GM12878 (cell line): ENCODE data around the gene CAPN7. TPM values are rescaled to one million over a fixed set of nuclear protein-coding genes. Genes with fewer than 3 reads are reported as not detected.

ENCODE experiments used
- CUX1 ChIP-seq: IDR thresholded peaks from 2 replicates; pipeline ENCODE4 v1.6.1; 2012; ENCODE audit warnings: improper control_type of control experiment, low read depth, low read length; ENCODE audit not compliant: insufficient replicate concordance
- FOS ChIP-seq: IDR thresholded peaks from 3 replicates; pipeline ENCODE4 v1.6.1; 2011; ENCODE audit warnings: borderline replicate concordance; ENCODE audit not compliant: insufficient read length; ENCODE audit errors: extremely low read depth
- FOXM1 ChIP-seq: IDR thresholded peaks from 2 replicates; pipeline ENCODE4 v1.6.1; 2012; ENCODE audit warnings: low read depth, mild to moderate bottlenecking, inconsistent platforms, low read length, moderate library complexity
- IRF4 ChIP-seq: IDR thresholded peaks from 2 replicates; pipeline ENCODE4 v1.6.1; 2011; ENCODE audit warnings: low read depth, low read length
- RFX5 ChIP-seq: IDR thresholded peaks from 2 replicates; pipeline ENCODE4 v1.6.1; 2011; ENCODE audit warnings: low read depth, low read length, improper control_type of control experiment
- ZBTB4 ChIP-seq: fragments of 450-650 bp; formaldehyde crosslinking; IDR thresholded peaks from 2 replicates; pipeline ENCODE4 v1.4.0; 2022; ENCODE audit warnings: mild to moderate bottlenecking, moderate library complexity
- polyA plus RNA-seq, 11 experiments: library from polyadenylated mRNA; depleted of rRNA in 4 of 11; unstranded in 6 of 11; stranded (reverse) in 5 of 11; fragments of >200 nt; fragmentation: Nextera tagmentation in 4 of 11; fragmentation: Illumina TruSeq in 1 of 11; extraction: Ambion mirVana in 4 of 11; extraction: Trizol in 1 of 11; gene quantifications; 1 replicate in 1 of 11; 2 replicates in 10 of 11; pipeline versions ENCODE4 v1.2.1 to v1.2.3, GENCODE V29; 2011 to 2016; ENCODE audit warnings: inconsistent platforms in 2 of 11, missing spikeins in 2 of 11, low read depth in 1 of 11
- total RNA-seq, 4 experiments: library from RNA; depleted of rRNA in 3 of 4; stranded (reverse); fragments of >200 nt in 3 of 4; fragmentation: Illumina TruSeq in 1 of 4; extraction: Trizol in 1 of 4; gene quantifications; 2 replicates each; pipeline versions ENCODE4 v1.2.1 to v1.2.3, GENCODE V29; 2013 to 2021

CAPN7 gene
- total and polyA plus RNA-seq, 10 of the 15 experiments (the other 5 are each of a cell fraction or from before 2014, with no cell fraction given), result 5.3 to 27.0 (median 18.2) TPM

DNA sequence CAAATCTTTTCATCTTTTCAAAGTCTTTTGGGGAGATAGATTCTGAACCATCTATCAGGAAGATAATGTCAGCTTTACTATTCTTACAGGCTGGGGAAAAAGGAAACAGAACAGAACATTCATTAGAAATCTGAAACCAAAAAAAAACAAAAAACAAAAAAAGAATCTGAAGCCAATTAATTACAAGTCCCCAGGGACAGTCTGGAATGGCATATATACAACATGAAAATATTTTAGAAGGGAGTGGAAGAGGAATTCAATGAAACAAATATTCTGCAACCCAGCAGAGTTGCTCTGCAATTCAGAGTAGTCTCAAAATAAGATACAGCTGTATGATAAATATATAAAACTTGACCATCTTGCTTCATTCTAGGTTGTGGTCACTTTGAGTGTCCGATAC lies 41.7 kb upstream of the CAPN7 start (continued):
- no peak for TF ChIP-seq CUX1
- no peak for TF ChIP-seq FOXM1
- TF ChIP-seq RFX5, result no peak
- TF ChIP-seq FOS, result no peak
- no peak for TF ChIP-seq ZBTB4 (CRISPR knock-in tag)
- TF ChIP-seq IRF4, result no peak
